HG02798 (cell line): ENCODE data around the gene DDAH1.
"Not testable (repeated sequence)": the region's sequence is repeated elsewhere in the genome, so short reads cannot be mapped to it uniquely, and the experiment has no call there.

Source experiments
- ATAC-seq: cut with Tn5 transposase; IDR thresholded peaks from one replicate; pipeline ENCODE4 v1.9.1; 2021; ENCODE audit warnings: mild to moderate bottlenecking; ENCODE audit not compliant: unreplicated experiment, poor library complexity

The DDAH1 gene

GRCh38 chr1:85465099-85465785 is at the start of gene DDAH1:
TSS of gene DDAH1 (minus strand) at chr1:85465159. CDS start at chr1:85465045, 114 bp downstream.
- ATAC-seq = peak; percentile 53

GRCh38 chr1:85513998-85514397 is 49.0 kb upstream of the DDAH1 start:
- ATAC-seq = not testable (repeated sequence)

GRCh38 chr1:85504417-85504816 is 39.5 kb upstream of the DDAH1 start:
- no peak for ATAC-seq

DNA sequence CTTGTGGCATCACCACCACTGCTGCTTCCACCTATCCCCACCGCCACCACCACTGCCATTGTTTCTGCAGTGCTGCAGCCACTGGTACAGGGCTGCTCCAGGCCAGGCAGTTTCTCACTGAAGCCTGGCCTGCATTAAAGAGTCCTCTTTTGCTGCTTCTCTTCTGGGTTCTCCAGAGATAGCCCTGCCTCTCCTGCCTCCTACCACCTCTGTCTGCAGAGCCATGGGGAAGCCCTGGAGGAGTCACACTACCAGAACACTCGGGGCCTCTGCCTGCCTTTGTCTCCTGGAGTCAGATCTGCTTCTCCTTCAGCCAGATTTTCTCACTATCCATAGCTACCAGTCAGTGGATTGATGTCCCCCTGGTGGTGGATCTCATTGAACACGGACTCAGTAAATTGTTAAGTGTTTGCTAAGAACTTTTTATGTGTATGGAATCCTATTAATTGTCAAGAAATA is 37.7 kb upstream of the DDAH1 start:
- no peak for ATAC-seq

DNA sequence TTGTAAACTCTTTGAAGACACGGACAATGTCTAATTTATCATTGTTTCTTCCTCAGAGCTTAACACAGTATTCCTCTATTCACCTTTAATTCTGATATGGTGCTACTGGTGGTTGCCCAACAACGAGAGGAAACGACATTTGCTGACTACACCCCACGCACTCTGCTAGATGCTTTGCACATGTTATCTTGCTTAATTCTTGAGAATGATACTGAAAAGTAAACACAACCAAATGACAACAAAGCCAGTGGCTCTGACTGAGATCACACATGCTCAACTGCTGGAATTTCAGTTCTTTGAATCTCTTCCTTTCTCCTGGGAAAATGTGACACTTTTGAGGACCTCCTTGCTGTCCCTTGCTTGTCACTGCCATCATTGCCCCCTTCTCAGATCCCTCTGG is 37.2 kb upstream of the DDAH1 start:
- ATAC-seq = no peak

- no peak for ATAC-seq
These were observed 36.5 kb upstream of the DDAH1 start for GRCh38 chr1:85501355-85501898.

GRCh38 chr1:85496941-85497582 is 32.1 kb upstream of the DDAH1 start:
- ATAC-seq = no peak

DNA sequence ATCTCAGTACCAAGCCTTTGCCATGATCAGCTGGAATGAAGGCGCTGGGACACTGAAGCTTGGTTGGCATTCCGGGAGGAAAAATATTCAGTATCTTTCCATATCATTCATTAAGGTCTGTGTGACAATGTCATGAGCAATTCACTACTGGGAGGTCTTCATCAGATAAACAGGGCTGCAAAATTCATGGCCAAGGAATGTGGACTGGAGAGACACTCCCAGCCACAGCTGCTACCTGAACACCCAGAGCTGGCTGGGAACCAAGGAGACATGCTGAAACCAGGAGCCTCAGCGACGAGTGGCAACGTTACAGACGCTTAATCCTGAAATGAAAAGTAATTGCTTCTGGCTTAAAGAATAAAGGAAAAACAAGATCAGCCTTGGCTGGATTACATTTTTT is 30.6 kb upstream of the DDAH1 start:
- ATAC-seq = no peak

- no peak for ATAC-seq
These were observed 29.9 kb upstream of the DDAH1 start for GRCh38 chr1:85494904-85495266.

DNA sequence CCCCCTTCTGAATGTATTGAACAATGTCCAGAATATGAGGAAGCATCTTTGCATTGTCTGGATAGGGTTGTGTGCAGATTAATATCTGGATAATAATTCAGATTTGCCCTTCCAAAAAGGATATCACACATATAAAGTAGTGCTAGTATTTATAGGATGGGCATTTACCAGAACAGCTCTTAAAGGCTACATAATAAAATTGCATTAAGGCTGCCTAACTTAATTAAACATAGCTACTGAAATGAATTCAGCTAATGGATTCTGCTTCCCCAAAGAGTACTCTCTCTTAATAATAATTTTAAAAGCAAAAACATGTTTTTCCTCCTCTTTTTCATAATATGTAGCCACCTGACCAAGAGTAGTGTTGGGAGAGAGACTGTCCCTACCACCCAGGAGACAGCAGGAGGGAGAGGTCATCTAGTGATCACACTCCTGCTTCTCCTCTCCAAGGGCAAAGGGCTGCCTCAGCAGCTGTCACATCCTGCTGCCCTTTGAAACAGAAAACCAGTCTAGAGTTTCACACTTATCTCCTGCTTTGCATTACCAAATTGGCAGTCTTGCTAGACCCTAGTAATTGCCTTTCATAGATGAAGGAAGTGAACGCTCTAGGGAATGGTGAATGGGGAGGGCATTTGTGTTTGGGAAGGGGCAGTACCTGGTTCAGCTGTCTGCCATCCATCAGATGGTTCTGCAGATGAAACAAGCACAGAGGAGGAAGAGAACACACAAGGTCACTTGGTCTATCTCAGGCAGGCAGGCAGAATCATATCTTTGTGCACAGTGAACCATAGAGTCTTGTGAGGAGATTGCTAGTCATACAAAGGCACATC is 29.3 kb upstream of the DDAH1 start:
- ATAC-seq = peak; percentile 74

DNA sequence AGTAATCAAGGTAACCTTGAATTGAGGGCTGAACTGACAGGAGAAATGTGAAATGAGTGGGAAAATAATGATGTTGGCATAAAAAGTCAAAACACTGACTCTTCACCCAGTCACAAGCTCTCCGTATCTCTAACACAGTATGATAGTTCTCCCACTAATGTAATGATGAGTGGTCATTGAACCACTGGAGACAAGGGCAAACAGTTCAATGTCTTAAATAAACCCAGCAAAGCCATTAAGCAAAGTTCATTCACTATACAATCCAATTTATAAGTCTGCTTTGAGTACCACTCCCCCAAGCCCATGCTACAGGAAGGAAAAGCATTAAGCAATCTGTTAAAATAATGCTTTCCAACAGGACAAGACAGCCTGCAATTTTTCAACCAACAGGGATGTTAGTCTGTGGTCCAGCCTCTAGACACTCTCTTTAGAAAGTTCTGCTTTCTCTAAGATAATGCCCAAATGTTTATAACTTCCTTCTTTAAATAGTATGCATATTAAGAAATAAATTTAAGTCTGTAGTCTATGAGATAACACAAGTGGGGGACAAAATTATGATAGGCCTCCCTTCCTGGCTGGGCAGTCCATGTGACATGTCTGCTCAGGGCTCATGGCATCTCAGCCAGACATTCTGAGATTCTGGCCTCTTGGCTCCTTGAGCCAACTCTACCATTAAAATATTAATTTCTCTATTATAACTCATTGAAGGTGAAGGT is 25.5 kb upstream of the DDAH1 start:
- ATAC-seq = no peak

DNA sequence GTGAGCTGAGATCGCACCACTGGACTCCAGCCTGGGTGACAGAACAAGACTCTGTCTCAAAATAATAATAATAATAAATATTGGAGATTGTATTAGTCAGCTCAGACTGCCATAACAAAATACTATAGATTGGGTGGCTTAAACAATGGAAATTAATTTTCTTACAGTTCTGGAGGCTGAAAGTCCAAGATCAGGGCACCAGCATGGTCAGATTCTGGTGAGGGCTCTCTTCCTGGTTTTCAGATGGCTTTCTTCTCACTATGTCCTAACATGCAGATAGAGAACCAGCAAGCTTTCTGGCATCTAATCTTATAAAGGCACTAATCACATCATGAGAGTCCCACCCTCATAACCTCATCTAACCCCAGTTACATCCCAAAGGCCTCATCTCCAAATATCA is 23.2 kb upstream of the DDAH1 start:
- no peak for ATAC-seq

DNA sequence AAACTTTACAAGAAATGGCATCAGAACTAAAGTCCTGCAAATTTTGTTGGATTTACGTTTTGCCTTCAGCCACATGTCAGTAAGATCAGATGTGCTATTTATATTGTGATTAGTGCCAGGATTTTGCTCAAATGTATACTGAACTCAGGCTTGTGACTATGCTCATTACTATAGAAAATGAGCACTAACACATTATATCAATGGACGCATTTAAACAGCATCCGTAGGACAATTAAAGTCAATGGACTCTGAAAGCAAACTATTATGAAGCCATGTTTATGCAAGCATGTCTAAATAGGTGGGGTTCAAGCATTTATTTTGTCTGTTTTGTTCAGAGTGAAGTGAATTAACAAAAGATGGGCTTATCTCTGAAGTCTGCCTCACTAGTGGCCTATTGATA is 20.6 kb upstream of the DDAH1 start:
- ATAC-seq = no peak

- ATAC-seq = no peak
These were observed 19.8 kb upstream of the DDAH1 start for GRCh38 chr1:85484716-85485115.

GRCh38 chr1:85484264-85484663 is 19.3 kb upstream of the DDAH1 start:
- no peak for ATAC-seq

DNA sequence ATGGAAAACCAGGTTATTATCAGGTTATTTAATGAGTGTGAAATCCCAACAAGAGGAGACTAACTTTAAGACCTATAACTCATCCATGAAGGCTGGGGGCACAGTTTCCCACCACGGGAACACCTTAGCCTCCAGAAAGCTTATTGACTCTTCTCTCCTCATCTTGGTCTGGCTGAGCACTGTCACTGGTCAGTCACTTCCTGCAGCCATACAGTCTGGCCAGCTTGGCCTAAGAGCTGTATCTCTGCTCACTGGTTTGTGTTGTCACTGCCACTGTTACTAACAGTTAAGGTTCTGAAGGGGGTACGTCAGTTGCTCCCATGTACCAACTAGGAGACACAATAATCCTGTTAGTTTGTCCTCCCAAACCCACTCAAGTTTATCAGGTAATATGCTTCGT is 16.7 kb upstream of the DDAH1 start:
- ATAC-seq = no peak

DNA sequence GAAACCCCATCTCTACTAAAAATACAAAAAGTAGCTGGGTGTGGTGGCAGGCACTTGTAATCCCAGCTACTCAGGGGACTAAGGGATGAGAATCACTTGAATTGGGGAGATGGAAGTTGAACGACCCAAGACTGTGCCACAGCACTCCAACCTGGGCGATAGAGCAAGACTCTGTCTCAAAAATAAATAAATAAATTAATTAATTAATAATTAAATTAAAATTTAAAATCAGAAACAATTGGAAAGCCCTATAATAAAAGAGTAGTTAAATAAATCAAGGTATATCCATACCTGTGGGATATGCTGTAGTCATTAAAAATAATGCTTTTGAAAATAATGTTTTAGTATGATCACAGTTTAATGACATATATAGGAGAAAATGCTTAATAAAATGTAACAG is 15.6 kb upstream of the DDAH1 start:
- ATAC-seq = no peak

GRCh38 chr1:85479491-85479890 is 14.5 kb upstream of the DDAH1 start:
- no peak for ATAC-seq

GRCh38 chr1:85478366-85478765 is 13.4 kb upstream of the DDAH1 start:
- no peak for ATAC-seq

DNA sequence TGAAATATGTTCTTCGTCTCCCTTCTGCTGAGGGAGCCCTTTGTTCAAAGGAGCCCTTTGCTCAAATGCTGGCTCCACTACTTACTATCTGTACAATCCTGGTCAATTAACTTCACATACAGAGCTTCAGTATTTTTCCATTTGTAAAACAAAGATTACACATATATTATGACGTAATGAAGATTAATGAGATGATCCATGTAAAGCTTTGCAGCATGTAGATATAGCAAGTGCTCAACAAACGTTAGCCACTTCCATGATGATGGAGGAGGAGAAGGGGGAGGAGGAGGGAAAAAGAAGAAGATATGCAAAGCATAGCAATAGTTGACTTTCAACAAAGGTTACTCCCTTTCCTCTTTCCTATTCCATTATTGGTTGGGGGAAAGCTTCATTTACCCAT is 10.1 kb upstream of the DDAH1 start:
- no peak for ATAC-seq
